GM21723 (cell line): Measurements from ENCODE around the gene SEC16B.

Source experiments
- ATAC-seq: cut with Tn5 transposase; IDR thresholded peaks from one replicate; pipeline ENCODE4 v1.9.1; 2021; ENCODE audit warnings: mild to moderate bottlenecking, moderate library complexity; ENCODE audit not compliant: unreplicated experiment

Gene SEC16B

DNA sequence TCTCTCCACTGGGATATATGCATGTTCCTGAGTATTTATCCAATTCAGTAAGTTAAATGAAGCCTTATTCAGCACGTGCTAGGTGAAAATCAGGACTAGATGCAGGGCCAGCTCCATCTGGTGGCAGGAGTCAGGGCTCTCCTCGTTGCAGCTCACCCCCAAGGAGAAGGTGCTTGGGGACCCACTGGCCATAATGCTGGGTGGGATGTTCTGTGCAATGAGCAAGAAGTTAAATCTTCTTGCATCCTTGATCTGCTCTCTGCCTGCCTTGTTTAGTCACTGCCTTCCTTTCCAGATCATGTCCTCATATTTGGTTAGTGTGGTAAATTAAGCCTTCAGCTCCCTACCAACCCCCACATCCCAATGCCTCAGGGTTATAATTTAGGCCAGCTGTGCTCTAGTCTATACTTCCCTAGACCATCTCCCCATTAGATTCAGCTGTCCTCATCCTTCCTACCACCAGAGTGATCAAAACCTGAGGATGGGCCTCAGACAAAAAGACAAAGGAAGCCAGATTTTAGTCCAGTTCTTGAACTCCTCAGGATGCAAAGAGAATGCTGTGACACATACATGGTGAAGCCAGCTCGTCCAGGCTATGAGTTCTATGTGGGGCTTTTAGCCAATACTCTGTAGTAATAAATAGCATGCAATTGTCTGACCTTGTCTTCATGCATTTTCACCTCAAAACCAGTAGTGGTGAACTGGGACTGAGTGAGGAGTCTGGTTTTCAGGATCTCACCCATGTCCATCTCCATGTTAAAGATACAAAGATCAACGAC lies 55.9 kb downstream of the SEC16B start:
- ATAC-seq = no peak

DNA sequence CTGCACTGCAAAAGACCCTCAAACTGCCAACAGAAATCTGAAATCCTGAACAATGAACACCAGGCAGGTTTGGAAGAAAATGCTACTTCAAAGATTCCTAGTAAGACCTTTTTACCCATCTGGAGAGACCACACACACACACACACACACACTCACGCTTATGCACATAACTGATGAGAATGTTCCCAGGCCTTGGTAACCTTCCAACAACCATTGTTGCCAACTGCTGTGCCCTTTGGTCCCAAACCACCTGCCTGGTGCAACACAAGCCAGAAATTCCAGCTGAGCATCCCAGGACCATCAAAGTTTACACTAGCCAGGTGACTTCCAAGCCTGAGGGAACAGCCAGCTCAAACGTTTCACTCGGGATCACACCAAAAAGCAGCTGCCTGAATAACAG lies 56.9 kb downstream of the SEC16B start:
- no peak for ATAC-seq

DNA sequence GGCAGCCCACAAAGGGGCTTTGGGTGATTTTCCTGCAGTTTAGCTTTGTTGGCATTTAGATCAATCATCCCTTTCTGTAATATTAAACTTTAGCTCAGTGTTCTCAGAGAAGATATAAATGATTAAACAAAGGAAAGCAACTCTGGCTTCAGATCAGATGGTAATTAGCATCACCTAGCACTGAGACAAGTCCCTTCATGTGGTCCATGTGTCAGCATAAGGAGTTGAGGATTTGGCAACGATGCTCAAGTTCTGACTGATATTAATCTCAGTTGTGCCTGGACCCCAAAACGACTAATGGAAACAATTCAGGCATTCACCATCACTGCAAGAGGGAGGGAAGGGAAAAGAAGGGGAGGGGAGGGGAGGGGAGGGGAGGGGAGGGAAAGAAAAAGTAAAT lies 60.4 kb downstream of the SEC16B start:
- no peak for ATAC-seq

DNA sequence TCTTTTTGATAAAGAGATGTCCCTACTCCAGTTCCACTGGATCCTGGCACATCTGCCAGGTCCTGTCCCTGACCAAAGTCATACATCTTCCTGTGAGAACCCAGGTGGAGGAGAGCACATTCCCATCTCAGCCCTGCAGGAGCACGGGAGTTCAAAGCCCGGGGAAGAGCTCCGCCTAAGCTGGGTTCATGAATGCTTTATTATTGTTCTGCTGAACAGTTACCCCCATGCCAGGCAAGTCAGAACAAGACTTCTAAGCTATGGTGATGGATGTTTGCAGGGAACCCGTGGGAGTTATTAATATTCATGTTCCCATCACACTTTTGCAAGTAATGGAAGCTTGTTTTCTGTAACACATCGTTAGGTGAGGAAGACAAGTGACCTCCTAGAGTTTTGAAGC lies 62.9 kb downstream of the SEC16B start:
- ATAC-seq = no peak

DNA sequence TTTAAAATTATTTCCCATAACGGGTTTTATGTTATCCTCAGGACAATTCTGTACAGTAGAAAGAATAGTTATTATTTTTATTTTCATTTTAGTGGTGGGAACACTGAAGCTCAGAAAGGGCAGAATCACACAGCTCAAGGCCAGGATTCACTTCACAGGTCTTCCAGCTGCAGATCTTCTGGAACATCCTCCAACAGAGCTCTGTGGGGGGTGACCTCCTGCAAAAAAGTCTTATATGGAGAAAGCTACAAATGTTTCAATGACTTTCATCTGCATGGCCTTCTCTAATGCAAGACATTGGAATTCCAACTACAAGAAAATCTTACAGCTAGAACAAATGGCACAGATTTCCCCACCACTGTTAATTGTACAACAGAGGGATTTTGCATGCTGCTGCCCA lies 64.2 kb downstream of the SEC16B start:
- ATAC-seq = no peak

DNA sequence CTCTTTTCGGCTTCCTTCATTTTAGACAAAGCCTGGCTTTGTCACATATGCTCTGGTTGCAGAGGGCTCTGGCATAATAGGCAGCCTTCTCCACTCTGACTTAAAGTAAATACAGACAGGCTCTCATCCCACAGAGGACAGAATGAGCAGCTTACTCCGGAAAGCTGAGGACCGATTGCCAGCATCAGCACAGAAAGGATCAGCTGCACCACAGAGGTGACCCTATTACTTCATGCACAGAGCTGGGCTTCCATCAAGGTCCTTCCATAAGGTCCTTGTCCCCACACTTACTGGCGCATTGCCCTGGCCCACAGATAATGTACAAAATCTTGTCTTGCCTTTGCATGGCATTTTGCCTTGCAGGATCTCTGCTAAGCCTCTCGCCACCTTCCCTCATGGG lies 67.6 kb downstream of the SEC16B start:
- no peak for ATAC-seq

DNA sequence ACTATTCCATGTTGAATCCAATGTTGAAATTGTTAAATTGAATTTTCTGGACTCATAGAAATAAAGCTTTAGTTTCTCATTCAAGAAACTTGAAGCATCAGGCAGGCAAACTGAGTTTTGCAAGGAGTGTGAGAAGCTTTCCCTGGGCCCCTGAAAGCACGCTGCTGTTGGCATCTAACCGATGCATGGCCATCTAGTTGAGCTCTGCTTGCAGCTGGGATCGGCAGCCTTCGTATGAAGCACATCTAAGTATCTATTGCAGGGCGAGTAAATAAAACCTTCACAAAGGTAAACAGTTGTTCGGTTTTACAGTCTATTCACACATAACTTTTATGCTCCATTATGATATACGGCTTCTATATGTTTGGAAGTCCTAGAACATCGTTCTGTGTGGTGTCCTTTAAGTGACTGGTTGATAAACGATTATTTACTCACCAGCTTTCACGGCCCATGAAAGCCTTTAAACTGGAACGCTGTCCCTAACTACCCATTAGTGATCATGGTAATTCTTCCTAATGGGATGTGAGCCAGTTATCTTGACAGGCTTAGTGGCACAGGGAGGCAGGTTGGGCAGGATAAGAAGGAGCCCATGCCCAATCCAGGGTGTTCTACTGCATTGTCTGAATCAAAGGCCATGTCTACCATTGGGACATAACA lies 71.7 kb downstream of the SEC16B start:
- no peak for ATAC-seq

DNA sequence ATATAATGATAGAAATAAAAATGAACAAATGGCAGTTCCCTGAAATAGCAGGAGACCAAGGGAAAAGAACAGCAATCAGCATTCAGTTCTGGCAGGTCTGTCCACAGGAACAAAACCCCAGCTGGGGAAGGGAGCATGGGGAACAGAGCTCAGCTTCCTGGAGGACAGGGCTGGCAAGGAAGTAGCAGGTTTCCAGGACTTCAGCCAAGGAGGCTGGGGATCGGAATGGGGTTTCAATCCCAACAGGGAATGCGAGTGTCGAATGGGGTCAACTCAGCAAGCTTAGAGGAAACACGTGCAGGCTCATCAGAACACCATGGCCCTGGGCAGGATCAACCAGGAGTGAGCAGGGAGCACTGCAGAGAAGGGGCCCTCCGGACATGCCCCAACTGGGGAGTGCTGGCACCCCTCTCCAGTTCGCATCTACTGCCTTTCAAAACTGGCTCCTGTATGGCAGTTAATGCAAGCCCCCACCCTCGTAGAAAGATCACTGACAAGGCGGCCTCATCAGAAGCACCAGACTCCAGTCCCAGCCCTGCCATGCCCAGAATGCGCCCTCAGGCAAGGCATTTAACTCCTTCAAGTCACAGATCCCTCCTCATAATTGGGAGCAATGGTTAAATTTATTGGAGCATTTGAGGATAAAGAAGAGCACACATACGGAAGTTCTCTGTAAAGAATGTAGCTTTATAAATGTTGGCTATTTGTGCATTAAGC lies 72.4 kb downstream of the SEC16B start:
- no peak for ATAC-seq
